Stimulated activated CD8-positive, alpha-beta memory T cell treated with anti-CD3 and anti-CD28 coated beads, Interleukin-12 subunit alpha, Interleukin-12 subunit beta, amount 100 ng/mL, for 4 hours (primary cell): ENCODE data around the gene VSX2.

Source experiments
- DNase-seq: peaks from one replicate; pipeline ENCODE4 v3.0.0-alpha.2; 2020; ENCODE audit warnings: low read depth

Gene VSX2

DNA sequence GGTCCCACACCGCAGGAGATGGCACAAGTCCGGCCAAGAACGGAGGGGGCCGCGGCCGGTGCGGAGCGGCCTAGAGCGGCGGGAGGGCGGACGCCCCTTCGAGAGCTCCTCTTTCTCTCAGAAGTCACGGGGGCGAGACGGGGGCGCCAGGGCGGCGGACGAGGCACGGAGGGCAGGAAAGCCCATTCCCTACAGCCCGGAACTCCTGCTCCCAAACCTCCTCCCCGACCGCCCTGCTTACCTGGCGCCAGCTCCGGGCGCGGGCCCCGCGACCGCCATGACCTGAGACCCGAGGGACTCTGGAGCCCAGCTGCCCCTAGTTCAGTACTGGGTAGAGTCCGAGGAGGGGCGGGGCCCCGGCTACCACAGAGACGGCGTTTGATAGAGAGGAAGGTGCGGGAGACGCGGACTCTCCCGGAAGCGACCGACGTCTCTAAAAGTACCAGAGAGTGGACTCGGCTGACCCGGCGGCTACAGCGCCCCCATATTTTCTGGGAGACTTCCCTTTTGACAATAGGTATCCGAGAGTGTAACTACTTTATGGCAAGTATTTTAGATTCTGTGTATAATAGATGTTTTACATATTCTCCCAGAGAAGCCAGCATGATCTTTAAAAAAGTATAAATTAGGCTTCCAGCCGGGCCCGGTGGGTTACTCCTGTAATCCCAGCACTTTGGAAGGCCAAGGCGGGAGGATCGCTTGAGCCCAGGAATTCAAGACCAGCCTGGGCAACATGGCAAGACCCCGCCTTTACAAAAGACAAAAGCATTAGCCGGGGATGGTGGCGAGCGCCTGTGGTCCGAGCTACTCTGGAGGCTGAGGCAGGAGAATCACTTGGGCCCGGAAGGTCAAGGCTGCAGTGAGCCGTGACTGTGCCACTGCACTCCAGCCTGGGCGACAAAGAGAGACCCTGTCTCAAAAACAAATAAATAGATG is 63.7 kb downstream of the VSX2 start, which contains the start of gene ABCD4:
Gene ABCD4 (minus strand): TSS at position 301 of the 936 bp plus-strand sequence. CDS start 22 bp downstream, at position 279.
- DNase-seq: peak; percentile 74

DNA sequence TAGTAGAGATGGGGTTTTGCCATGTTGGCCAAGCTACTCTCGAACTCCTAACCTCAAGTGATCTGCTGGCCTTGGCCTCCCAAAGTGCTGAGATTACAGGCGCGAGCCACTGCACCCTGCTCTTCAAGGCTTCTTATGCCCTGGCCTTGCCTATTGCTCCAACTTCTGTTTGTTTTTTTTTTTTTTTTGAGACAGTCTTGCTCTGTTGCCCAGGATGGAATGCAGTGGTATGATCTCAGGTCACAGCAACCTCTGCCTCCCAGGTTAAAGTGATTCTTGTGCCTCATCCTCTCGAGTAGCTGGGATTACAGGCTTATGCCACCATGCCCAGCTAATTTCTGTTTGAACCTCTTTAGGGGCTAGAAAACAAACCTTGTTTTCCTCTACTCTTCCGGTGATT is 69.4 kb downstream of the VSX2 start:
- no peak for DNase-seq

DNA sequence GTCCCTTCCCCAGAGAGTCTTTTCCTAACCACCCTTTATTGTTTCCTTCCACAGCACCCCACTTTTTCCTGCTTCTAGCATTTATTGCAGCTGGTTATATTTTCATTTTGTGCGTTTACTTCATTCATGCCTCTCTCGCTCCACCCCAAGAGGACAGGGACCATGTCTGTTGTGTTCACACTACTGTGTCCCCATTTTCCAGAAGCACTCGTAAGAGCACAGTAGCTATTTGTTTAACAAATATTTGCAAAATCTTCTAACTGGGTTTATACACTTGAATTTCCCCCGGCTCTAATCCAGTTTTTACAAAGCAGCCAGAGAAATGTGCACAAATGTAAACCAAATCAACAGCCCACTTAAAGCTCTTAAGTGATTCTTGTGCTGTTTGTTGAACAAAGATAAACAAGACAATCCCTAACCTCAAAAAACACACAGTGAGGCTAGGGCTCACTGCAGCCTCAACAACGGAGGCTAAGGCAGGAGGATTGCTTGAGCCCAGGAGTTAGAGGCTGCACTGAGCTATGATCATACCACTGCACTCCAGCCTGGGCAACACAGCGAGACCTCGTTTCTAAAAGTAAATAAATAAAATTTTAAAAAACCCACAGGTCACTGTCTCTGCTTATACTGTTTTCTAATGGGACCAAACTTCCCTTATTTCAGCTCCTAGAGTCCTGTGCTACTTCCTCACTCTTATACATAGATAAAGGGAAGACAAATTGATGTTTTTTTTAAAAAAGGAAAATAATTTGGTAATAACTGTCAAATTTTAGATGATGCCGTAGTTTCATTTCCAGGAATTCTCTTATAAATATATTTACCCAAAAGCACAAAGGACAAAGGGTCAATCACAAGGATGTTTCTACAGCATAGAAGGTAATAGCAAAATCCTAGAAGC is 70.1 kb downstream of the VSX2 start:
- no peak for DNase-seq

DNA sequence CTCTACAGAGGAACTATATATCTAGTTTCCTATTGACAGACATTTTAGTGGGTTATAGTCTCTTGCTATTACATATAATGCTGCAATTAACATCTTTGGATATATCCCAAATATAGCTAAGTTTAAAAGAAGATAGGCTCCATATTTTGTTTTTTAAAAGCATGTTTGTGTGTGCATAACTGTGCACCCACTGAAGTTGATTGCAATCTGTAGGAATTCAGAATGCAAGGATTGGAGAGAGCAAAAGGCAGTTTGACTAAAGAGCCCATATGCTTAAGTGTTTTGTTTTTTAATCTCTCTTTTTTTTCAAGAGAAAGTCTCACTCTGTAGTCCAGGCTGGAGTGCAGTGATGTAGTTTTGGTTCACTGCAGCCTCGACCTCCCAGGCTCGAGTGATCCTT is 72.9 kb downstream of the VSX2 start:
- DNase-seq: no peak
